Spleen (tissue), 7 donors: ENCODE results near the gene SLC10A3.

Source experiments
- POLR2A ChIP-seq, 3 donors: fragments of 450-650 bp; IDR thresholded peaks; one replicate each; pipeline ENCODE4 v1.5.1; 2017; ENCODE audit warnings: antibody characterized with exemption in 3 of 3, mild to moderate bottlenecking in 1 of 3
- POLR2AphosphoS5 ChIP-seq, 3 donors: sonication (generic); formaldehyde crosslinking; IDR thresholded peaks; one replicate each; pipeline ENCODE4 v1.5.1; 2017; ENCODE audit warnings: antibody characterized with exemption in 3 of 3
- TF ChIP-seq, protein P1 (sequence below), 11 experiments: fragments of 200-600 bp in 7 of 11; fragments of 450-650 bp in 4 of 11; sonication (generic) in 4 of 11; IDR thresholded peaks in 8 of 11; conservative IDR thresholded peaks in 3 of 11; 1 replicate in 7 of 11; 2 replicates in 4 of 11; pipeline versions ENCODE4 v1.4.0 to v1.8.0; 2016 to 2021; ENCODE audit warnings: antibody characterized with exemption in 11 of 11, inconsistent platforms in 4 of 11, mild to moderate bottlenecking in 1 of 11
- donor health status: DM: no; HTN: no; CAD: no; lungs with moderate emphysema.
- donor health status: DM: no; HTN: no; CAD: no.
- donor health status: DM: no; HTN: no; CAD: no.

DNA sequence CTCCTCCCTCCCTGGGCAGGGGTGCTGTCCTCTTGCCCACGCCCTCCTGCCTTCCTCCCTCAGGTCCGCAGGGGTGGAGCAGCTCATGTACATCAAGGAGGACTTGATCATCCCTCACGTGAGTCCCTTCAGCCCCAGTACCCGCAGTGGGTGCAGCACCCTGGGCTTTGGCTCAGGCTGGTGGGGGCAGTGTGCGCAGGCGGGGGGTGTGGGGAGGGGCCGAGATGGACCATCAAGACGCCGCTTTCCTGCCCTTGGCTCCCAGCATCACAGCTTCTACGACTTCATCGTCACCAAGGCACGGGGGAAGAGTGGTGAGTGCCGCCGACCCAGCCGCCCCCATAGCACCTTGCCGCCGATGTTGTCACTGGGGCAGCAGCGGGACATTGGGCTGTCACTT, 40.8 kb downstream of the SLC10A3 start:
- TF ChIP-seq, protein P1, sequence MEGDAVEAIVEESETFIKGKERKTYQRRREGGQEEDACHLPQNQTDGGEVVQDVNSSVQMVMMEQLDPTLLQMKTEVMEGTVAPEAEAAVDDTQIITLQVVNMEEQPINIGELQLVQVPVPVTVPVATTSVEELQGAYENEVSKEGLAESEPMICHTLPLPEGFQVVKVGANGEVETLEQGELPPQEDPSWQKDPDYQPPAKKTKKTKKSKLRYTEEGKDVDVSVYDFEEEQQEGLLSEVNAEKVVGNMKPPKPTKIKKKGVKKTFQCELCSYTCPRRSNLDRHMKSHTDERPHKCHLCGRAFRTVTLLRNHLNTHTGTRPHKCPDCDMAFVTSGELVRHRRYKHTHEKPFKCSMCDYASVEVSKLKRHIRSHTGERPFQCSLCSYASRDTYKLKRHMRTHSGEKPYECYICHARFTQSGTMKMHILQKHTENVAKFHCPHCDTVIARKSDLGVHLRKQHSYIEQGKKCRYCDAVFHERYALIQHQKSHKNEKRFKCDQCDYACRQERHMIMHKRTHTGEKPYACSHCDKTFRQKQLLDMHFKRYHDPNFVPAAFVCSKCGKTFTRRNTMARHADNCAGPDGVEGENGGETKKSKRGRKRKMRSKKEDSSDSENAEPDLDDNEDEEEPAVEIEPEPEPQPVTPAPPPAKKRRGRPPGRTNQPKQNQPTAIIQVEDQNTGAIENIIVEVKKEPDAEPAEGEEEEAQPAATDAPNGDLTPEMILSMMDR (IDR thresholded peaks at IDR 0.05 in 8 of 11, conservative IDR thresholded peaks at IDR 0.05 in 3 of 11): no peak
- TF ChIP-seq POLR2A (IDR thresholded peaks at IDR 0.05) (no peak), POLR2AphosphoS5 (IDR thresholded peaks at IDR 0.05) (no peak)
